ENCODE data around the gene XYLT1. TPM values are rescaled to one million over a fixed set of nuclear protein-coding genes. Genes with fewer than 3 reads are reported as not detected.
A peak's percentile ranks its signal among the peaks of the same experiment; 100 is the strongest.

The XYLT1 gene
- total and polyA plus RNA-seq, 9 of the 15 experiments (the other 6 are each of a cell fraction or from before 2014, with no cell fraction given): 0.03 to 0.09 (median 0.08) TPM; not detected in 6

DNA sequence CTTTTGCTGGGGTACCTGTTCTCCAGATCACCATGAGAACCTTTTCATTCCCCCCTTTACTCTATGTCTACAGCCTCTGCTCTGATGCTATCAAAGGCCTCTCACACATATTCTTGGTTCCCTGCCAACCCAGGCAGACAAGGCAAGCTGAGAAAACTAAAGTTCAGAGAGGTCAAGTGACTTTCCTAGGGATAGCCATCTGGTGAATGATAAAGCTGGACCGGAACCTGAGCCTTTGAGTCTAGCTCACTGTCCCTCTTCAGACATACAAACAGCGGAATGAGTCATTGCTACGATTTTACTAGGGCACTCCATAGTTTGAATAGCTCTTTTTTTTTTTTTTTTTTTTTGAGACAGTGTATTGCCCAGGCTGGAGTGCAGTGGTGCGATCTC, 73.3 kb downstream of the XYLT1 start (continued):
- TF ChIP-seq, protein P1, sequence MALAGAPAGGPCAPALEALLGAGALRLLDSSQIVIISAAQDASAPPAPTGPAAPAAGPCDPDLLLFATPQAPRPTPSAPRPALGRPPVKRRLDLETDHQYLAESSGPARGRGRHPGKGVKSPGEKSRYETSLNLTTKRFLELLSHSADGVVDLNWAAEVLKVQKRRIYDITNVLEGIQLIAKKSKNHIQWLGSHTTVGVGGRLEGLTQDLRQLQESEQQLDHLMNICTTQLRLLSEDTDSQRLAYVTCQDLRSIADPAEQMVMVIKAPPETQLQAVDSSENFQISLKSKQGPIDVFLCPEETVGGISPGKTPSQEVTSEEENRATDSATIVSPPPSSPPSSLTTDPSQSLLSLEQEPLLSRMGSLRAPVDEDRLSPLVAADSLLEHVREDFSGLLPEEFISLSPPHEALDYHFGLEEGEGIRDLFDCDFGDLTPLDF (CRISPR knock-in tag; IDR thresholded peaks at IDR 0.05): no peak
- TF ChIP-seq, protein P2, sequence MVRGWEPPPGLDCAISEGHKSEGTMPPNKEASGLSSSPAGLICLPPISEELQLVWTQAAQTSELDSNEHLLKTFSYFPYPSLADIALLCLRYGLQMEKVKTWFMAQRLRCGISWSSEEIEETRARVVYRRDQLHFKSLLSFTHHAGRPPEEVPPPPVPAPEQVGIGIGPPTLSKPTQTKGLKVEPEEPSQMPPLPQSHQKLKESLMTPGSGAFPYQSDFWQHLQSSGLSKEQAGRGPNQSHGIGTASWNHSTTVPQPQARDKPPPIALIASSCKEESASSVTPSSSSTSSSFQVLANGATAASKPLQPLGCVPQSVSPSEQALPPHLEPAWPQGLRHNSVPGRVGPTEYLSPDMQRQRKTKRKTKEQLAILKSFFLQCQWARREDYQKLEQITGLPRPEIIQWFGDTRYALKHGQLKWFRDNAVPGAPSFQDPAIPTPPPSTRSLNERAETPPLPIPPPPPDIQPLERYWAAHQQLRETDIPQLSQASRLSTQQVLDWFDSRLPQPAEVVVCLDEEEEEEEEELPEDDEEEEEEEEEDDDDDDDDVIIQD (CRISPR knock-in tag; IDR thresholded peaks at IDR 0.05): no peak
- TF ChIP-seq NRF1 (conservative IDR thresholded peaks at IDR 0.05 in 1 of 2, IDR thresholded peaks at IDR 0.05 in 1 of 2) (no peak), HMBOX1 (IDR thresholded peaks at IDR 0.05) (no peak), ETV1 (tag; conservative IDR thresholded peaks at IDR 0.05; ENCODE audit: low read depth) (peak; percentile 60; the same call in 1 of the 2 replicates), TCF3 (CRISPR knock-in tag; IDR thresholded peaks at IDR 0.05) (0 out of 2 replicates have a peak, but pooled peaks have one; percentile 34), ZC3H11A (IDR thresholded peaks at IDR 0.05; ENCODE audit: low read depth, low read length) (no peak), CBFA2T3 (IDR thresholded peaks at IDR 0.05) (peak; percentile 75), ZBTB1 (CRISPR knock-in tag; IDR thresholded peaks at IDR 0.05; ENCODE audit: borderline replicate concordance, low read depth) (no peak), RBM25 (IDR thresholded peaks at IDR 0.05; ENCODE audit: low read depth, low read length, severe bottlenecking) (no peak), ARID1B (IDR thresholded peaks at IDR 0.05) (peak; percentile 72), BRCA1 (IDR thresholded peaks at IDR 0.05) (no peak), BRCA1 (CRISPR knock-in tag; IDR thresholded peaks at IDR 0.05) (no peak), ZBTB7A (IDR thresholded peaks at IDR 0.05; ENCODE audit: borderline replicate concordance, control insufficient read depth, low read depth, low read length) (no peak), ATF4 (CRISPR knock-in tag; IDR thresholded peaks at IDR 0.05) (no peak)
- TF ChIP-seq, protein P3, sequence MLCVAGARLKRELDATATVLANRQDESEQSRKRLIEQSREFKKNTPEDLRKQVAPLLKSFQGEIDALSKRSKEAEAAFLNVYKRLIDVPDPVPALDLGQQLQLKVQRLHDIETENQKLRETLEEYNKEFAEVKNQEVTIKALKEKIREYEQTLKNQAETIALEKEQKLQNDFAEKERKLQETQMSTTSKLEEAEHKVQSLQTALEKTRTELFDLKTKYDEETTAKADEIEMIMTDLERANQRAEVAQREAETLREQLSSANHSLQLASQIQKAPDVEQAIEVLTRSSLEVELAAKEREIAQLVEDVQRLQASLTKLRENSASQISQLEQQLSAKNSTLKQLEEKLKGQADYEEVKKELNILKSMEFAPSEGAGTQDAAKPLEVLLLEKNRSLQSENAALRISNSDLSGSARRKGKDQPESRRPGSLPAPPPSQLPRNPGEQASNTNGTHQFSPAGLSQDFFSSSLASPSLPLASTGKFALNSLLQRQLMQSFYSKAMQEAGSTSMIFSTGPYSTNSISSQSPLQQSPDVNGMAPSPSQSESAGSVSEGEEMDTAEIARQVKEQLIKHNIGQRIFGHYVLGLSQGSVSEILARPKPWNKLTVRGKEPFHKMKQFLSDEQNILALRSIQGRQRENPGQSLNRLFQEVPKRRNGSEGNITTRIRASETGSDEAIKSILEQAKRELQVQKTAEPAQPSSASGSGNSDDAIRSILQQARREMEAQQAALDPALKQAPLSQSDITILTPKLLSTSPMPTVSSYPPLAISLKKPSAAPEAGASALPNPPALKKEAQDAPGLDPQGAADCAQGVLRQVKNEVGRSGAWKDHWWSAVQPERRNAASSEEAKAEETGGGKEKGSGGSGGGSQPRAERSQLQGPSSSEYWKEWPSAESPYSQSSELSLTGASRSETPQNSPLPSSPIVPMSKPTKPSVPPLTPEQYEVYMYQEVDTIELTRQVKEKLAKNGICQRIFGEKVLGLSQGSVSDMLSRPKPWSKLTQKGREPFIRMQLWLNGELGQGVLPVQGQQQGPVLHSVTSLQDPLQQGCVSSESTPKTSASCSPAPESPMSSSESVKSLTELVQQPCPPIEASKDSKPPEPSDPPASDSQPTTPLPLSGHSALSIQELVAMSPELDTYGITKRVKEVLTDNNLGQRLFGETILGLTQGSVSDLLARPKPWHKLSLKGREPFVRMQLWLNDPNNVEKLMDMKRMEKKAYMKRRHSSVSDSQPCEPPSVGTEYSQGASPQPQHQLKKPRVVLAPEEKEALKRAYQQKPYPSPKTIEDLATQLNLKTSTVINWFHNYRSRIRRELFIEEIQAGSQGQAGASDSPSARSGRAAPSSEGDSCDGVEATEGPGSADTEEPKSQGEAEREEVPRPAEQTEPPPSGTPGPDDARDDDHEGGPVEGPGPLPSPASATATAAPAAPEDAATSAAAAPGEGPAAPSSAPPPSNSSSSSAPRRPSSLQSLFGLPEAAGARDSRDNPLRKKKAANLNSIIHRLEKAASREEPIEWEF (CRISPR knock-in tag; IDR thresholded peaks at IDR 0.05): no peak
- TF ChIP-seq, protein P4, sequence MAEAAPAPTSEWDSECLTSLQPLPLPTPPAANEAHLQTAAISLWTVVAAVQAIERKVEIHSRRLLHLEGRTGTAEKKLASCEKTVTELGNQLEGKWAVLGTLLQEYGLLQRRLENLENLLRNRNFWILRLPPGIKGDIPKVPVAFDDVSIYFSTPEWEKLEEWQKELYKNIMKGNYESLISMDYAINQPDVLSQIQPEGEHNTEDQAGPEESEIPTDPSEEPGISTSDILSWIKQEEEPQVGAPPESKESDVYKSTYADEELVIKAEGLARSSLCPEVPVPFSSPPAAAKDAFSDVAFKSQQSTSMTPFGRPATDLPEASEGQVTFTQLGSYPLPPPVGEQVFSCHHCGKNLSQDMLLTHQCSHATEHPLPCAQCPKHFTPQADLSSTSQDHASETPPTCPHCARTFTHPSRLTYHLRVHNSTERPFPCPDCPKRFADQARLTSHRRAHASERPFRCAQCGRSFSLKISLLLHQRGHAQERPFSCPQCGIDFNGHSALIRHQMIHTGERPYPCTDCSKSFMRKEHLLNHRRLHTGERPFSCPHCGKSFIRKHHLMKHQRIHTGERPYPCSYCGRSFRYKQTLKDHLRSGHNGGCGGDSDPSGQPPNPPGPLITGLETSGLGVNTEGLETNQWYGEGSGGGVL (CRISPR knock-in tag; IDR thresholded peaks at IDR 0.05): no peak

All from K562 (cell line).